Measurements from ENCODE around the gene MEGF8. TPM values are rescaled to one million over a fixed set of nuclear protein-coding genes. Genes with fewer than 3 reads are reported as not detected.

The MEGF8 gene
- total and polyA plus RNA-seq, 2 of the 13 experiments (the other 11 are each of a cell fraction or from before 2014, with no cell fraction given): 4.0 to 8.8 TPM

DNA sequence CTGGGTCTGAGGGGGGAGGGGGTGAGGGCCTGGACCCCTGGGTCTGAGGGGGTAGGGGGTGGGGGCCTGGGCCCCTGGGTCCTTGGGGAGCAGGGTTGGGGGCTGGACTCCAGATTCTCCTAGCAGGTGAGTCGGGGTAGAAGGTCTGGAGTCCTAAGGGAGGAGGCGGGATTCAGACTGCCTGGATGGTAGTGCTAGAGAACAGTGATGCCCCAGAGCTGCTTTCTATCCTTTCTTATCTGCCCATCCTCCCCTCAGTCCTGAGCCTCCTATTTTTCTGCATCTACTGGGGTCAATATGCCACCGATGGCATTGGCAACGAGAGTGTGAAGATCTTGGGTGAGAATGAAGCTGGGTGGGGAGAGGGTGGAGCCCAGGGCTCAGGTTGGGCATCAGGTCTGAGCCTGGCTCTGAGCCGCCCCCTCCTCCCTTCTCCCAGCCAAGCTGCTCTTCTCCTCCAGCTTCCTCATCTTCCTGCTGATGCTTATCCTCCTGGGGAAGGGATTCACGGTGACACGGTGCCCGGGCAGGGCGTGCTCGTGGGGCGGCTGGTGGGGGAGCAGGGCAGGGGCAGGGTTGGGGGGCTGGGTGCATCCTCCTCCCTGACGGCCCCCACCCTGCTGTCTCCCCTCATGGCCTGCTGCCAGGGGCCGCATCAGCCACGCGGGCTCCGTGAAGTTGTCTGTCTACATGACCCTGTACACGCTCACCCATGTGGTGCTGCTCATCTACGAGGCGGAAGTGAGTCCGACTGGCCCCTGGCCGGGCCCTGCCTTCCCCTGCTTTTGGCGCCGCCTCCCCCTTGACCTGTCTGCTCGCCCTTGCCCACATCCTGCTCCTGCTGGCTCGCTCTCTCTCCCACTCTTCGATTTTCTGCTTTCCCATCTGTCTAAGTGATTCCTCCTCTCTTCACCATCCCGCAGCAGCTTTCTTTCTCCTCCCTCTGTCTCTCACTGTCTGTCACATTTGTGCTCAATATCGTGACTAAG is 8.9 kb upstream of the MEGF8 start (continued):
- TF ChIP-seq, protein P1, sequence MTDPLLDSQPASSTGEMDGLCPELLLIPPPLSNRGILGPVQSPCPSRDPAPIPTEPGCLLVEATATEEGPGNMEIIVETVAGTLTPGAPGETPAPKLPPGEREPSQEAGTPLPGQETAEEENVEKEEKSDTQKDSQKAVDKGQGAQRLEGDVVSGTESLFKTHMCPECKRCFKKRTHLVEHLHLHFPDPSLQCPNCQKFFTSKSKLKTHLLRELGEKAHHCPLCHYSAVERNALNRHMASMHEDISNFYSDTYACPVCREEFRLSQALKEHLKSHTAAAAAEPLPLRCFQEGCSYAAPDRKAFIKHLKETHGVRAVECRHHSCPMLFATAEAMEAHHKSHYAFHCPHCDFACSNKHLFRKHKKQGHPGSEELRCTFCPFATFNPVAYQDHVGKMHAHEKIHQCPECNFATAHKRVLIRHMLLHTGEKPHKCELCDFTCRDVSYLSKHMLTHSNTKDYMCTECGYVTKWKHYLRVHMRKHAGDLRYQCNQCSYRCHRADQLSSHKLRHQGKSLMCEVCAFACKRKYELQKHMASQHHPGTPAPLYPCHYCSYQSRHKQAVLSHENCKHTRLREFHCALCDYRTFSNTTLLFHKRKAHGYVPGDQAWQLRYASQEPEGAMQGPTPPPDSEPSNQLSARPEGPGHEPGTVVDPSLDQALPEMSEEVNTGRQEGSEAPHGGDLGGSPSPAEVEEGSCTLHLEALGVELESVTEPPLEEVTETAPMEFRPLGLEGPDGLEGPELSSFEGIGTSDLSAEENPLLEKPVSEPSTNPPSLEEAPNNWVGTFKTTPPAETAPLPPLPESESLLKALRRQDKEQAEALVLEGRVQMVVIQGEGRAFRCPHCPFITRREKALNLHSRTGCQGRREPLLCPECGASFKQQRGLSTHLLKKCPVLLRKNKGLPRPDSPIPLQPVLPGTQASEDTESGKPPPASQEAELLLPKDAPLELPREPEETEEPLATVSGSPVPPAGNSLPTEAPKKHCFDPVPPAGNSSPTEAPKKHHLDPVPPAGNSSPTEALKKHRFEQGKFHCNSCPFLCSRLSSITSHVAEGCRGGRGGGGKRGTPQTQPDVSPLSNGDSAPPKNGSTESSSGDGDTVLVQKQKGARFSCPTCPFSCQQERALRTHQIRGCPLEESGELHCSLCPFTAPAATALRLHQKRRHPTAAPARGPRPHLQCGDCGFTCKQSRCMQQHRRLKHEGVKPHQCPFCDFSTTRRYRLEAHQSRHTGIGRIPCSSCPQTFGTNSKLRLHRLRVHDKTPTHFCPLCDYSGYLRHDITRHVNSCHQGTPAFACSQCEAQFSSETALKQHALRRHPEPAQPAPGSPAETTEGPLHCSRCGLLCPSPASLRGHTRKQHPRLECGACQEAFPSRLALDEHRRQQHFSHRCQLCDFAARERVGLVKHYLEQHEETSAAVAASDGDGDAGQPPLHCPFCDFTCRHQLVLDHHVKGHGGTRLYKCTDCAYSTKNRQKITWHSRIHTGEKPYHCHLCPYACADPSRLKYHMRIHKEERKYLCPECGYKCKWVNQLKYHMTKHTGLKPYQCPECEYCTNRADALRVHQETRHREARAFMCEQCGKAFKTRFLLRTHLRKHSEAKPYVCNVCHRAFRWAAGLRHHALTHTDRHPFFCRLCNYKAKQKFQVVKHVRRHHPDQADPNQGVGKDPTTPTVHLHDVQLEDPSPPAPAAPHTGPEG (CRISPR knock-in tag; IDR thresholded peaks at IDR 0.05): no peak
- TF ChIP-seq MIER2 (CRISPR knock-in tag; IDR thresholded peaks at IDR 0.05) (peak; percentile 54; the same call in 1 of the 2 replicates), ATM (IDR thresholded peaks at IDR 0.05; ENCODE audit: borderline replicate concordance) (no peak), ZSCAN20 (CRISPR knock-in tag; IDR thresholded peaks at IDR 0.05; ENCODE audit: borderline replicate concordance) (no peak), SKI (IDR thresholded peaks at IDR 0.05; ENCODE audit: partially characterized antibody) (peak; percentile 24), RXRB (CRISPR knock-in tag; IDR thresholded peaks at IDR 0.05; ENCODE audit: borderline replicate concordance) (peak; percentile 54), ETV6 (CRISPR knock-in tag; conservative IDR thresholded peaks at IDR 0.05) (no peak), MED8 (CRISPR knock-in tag; IDR thresholded peaks at IDR 0.05; ENCODE audit: insufficient replicate concordance) (no peak), ZFX (CRISPR knock-in tag; IDR thresholded peaks at IDR 0.05; ENCODE audit: low read depth) (peak; percentile 60; the same call in 1 of the 2 replicates), ZNF337 (CRISPR knock-in tag; IDR thresholded peaks at IDR 0.05; ENCODE audit: borderline replicate concordance, low read depth) (no peak), KDM5A (IDR thresholded peaks at IDR 0.05; ENCODE audit: borderline replicate concordance, low read length) (no peak), NONO (IDR thresholded peaks at IDR 0.05) (no peak), NONO (CRISPR knock-in tag; conservative IDR thresholded peaks at IDR 0.05) (no peak), ZNF382 (CRISPR knock-in tag; IDR thresholded peaks at IDR 0.05; ENCODE audit: borderline replicate concordance) (no peak), SCMH1 (CRISPR knock-in tag; IDR thresholded peaks at IDR 0.05; ENCODE audit: borderline replicate concordance) (no peak), ZNF441 (CRISPR knock-in tag; IDR thresholded peaks at IDR 0.05; ENCODE audit: borderline replicate concordance) (no peak), PAX8 (CRISPR knock-in tag; IDR thresholded peaks at IDR 0.05; ENCODE audit: borderline replicate concordance) (no peak)
- TF ChIP-seq, protein P2, sequence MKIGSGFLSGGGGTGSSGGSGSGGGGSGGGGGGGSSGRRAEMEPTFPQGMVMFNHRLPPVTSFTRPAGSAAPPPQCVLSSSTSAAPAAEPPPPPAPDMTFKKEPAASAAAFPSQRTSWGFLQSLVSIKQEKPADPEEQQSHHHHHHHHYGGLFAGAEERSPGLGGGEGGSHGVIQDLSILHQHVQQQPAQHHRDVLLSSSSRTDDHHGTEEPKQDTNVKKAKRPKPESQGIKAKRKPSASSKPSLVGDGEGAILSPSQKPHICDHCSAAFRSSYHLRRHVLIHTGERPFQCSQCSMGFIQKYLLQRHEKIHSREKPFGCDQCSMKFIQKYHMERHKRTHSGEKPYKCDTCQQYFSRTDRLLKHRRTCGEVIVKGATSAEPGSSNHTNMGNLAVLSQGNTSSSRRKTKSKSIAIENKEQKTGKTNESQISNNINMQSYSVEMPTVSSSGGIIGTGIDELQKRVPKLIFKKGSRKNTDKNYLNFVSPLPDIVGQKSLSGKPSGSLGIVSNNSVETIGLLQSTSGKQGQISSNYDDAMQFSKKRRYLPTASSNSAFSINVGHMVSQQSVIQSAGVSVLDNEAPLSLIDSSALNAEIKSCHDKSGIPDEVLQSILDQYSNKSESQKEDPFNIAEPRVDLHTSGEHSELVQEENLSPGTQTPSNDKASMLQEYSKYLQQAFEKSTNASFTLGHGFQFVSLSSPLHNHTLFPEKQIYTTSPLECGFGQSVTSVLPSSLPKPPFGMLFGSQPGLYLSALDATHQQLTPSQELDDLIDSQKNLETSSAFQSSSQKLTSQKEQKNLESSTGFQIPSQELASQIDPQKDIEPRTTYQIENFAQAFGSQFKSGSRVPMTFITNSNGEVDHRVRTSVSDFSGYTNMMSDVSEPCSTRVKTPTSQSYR (CRISPR knock-in tag; IDR thresholded peaks at IDR 0.05; ENCODE audit: borderline replicate concordance): no peak
- TF ChIP-seq, protein P3, sequence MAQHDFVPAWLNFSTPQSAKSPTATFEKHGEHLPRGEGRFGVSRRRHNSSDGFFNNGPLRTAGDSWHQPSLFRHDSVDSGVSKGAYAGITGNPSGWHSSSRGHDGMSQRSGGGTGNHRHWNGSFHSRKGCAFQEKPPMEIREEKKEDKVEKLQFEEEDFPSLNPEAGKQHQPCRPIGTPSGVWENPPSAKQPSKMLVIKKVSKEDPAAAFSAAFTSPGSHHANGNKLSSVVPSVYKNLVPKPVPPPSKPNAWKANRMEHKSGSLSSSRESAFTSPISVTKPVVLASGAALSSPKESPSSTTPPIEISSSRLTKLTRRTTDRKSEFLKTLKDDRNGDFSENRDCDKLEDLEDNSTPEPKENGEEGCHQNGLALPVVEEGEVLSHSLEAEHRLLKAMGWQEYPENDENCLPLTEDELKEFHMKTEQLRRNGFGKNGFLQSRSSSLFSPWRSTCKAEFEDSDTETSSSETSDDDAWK (CRISPR knock-in tag; IDR thresholded peaks at IDR 0.05): no peak
